Neutrophil (primary cell): ENCODE data around the gene SMYD3.

ENCODE experiments used
- H3K27ac ChIP-seq: fragments of 200-600 bp; sonication (generic); 2 replicates; pipeline ENCODE4 v1.5.1; 2016; ENCODE audit warnings: mild to moderate bottlenecking, moderate library complexity
- H3K27me3 ChIP-seq: fragments of 200-600 bp; sonication (generic); 2 replicates; pipeline ENCODE4 v1.6.0; 2016; ENCODE audit warnings: mild to moderate bottlenecking
- H3K36me3 ChIP-seq: fragments of 200-600 bp; sonication (generic); 2 replicates; pipeline ENCODE4 v1.5.1; 2017
- H3K4me1 ChIP-seq, 2 experiments: fragments of 200-600 bp in 1 of 2; sonication (generic) in 1 of 2; 1 replicate in 1 of 2; 2 replicates in 1 of 2; pipeline versions ENCODE4 v1.5.1 to v1.6.1; 2013 to 2016; ENCODE audit warnings: low read depth in 1 of 2, low read length in 1 of 2, mild to moderate bottlenecking in 1 of 2, moderate library complexity in 1 of 2; ENCODE audit not compliant: control insufficient read depth in 1 of 2, insufficient read depth in 1 of 2
- H3K4me3 ChIP-seq, 2 experiments: fragments of 200-600 bp in 1 of 2; sonication (generic) in 1 of 2; 1 replicate in 1 of 2; 2 replicates in 1 of 2; pipeline ENCODE4 v1.5.1; 2013 to 2016; ENCODE audit warnings: low read depth in 1 of 2, low read length in 1 of 2, mild to moderate bottlenecking in 1 of 2, moderate library complexity in 1 of 2
- H3K9me3 ChIP-seq: fragments of 200-600 bp; sonication (generic); 2 replicates; pipeline ENCODE4 v1.5.1; 2016
- TF ChIP-seq, protein P1 (sequence below): fragments of 200-600 bp; sonication (generic); IDR thresholded peaks from 2 replicates; pipeline ENCODE4 v1.5.1; 2016; ENCODE audit warnings: antibody characterized with exemption

SMYD3 gene

GRCh38 chr1:245834002-245834401 is 673.1 kb downstream of the SMYD3 start:
- H3K27me3 ChIP-seq, result no peaks in the 10 kb centered on the region
- no peaks in the 10 kb centered on the region for H3K36me3 ChIP-seq
- no peak overlapping the region for H3K27ac ChIP-seq
- no peaks in the 10 kb centered on the region for H3K9me3 ChIP-seq
- TF ChIP-seq, protein P1, sequence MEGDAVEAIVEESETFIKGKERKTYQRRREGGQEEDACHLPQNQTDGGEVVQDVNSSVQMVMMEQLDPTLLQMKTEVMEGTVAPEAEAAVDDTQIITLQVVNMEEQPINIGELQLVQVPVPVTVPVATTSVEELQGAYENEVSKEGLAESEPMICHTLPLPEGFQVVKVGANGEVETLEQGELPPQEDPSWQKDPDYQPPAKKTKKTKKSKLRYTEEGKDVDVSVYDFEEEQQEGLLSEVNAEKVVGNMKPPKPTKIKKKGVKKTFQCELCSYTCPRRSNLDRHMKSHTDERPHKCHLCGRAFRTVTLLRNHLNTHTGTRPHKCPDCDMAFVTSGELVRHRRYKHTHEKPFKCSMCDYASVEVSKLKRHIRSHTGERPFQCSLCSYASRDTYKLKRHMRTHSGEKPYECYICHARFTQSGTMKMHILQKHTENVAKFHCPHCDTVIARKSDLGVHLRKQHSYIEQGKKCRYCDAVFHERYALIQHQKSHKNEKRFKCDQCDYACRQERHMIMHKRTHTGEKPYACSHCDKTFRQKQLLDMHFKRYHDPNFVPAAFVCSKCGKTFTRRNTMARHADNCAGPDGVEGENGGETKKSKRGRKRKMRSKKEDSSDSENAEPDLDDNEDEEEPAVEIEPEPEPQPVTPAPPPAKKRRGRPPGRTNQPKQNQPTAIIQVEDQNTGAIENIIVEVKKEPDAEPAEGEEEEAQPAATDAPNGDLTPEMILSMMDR, result no peak
- no peak overlapping the region for H3K4me3 ChIP-seq
- no peaks in the 10 kb centered on the region for H3K4me1 ChIP-seq

DNA sequence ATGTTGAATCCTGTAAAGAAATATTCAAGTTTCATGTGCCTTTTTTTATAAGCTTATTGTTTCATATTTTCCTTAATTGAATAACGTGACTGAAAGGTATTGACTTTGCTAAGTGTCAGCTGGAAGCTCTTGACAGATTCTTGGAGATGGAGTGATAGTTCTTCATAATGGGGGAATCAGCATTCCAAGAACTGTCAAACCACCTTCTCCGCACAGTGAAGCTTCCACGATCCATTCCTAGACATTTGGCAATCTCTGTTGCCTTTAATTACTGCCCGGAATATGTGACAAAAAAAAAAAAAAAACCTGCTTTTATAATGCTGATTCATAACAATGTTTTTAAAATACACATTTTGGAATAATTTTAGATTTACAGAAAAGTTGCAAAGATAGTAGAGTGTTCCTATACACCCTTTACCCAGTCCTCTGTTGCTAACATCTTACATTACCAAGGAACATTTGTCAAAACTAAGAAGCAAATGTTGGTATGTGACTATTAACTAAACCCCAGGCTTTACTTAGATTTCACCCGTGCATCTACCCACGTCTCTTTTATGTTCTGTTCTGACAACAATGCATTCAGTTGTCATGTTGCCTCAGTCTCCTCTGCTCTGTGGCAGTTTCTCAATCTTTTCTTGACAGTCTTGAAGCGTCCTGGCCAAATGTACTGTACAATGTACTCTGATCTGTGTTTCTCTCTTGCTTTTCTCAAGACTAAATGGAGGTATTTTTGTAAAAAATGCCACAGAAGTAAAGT is 674.1 kb downstream of the SMYD3 start:
- Histone ChIP-seq H3K4me1 (no peaks in the 10 kb centered on the region), H3K36me3 (no peaks in the 10 kb centered on the region), H3K27me3 (no peaks in the 10 kb centered on the region), H3K9me3 (no peaks in the 10 kb centered on the region), H3K4me3 (no peak overlapping the region), H3K27ac (no peak overlapping the region)
- TF ChIP-seq, protein P1, result no peak

DNA sequence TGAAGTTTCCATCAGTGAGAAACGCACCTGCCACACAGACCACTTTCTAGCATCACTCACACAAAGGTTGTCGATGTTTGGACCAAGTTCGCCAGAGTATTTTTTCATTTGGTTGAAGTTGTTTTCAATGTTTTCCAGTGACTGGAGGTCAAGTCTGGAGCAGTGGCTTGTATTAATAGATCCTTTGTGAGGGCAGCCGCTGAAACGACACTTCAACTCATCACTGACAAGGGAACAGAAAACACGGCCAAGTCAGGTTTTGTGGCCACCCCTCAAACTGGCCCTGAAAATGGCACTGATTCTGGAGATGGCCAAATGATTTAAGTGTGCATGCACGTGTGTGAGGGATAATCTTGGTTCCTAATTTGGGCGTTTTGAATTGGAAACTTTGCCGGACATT is 675.6 kb downstream of the SMYD3 start:
- H3K4me1 ChIP-seq, result no peaks in the 10 kb centered on the region
- TF ChIP-seq, protein P1, result no peak
- H3K27ac ChIP-seq, result no peak overlapping the region
- no peaks in the 10 kb centered on the region for H3K9me3 ChIP-seq
- H3K27me3 ChIP-seq, result no peaks in the 10 kb centered on the region
- H3K4me3 ChIP-seq, result no peak overlapping the region
- H3K36me3 ChIP-seq, result no peaks in the 10 kb centered on the region

- Histone ChIP-seq H3K4me3 (no peak overlapping the region), H3K36me3 (no peaks in the 10 kb centered on the region), H3K27ac (no peak overlapping the region), H3K27me3 (no peaks in the 10 kb centered on the region), H3K4me1 (no peaks in the 10 kb centered on the region), H3K9me3 (no peaks in the 10 kb centered on the region)
- TF ChIP-seq, protein P1, result no peak
Measured at GRCh38 chr1:245829826-245830225, 677.3 kb downstream of the SMYD3 start.

GRCh38 chr1:245829194-245829593 is 677.9 kb downstream of the SMYD3 start:
- TF ChIP-seq, protein P1, result no peak
- Histone ChIP-seq H3K9me3 (no peaks in the 10 kb centered on the region), H3K36me3 (no peaks in the 10 kb centered on the region), H3K4me1 (no peaks in the 10 kb centered on the region), H3K27ac (no peak overlapping the region), H3K4me3 (no peak overlapping the region), H3K27me3 (no peaks in the 10 kb centered on the region)
